H9 (cell line): ENCODE measurements around the gene C20orf202. TPM values are rescaled to one million over a fixed set of nuclear protein-coding genes. Genes with fewer than 3 reads are reported as not detected.

ENCODE experiments used
- DNase-seq: peaks from one replicate; pipeline ENCODE4 v3.0.0-alpha.2; 2017
- H2AFZ ChIP-seq: one replicate; pipeline ENCODE4 v1.6.1; 2013; ENCODE audit warnings: mild to moderate bottlenecking, low read length, control low read depth, moderate library complexity
- H2AK5ac ChIP-seq: 2 replicates; pipeline ENCODE4 v1.6.1; 2013; ENCODE audit warnings: low read length, control low read depth, mixed read lengths; ENCODE audit not compliant: insufficient read length
- H2BK120ac ChIP-seq: one replicate; pipeline ENCODE4 v1.6.1; 2013; ENCODE audit warnings: low read depth, mild to moderate bottlenecking, low read length, control low read depth, inconsistent platforms; ENCODE audit not compliant: poor library complexity, severe bottlenecking
- H2BK12ac ChIP-seq: 2 replicates; pipeline ENCODE4 v1.6.1; 2013; ENCODE audit warnings: low read length, control low read depth, mixed read lengths, low read depth; ENCODE audit not compliant: insufficient read length
- H2BK15ac ChIP-seq: 2 replicates; pipeline ENCODE4 v1.6.1; 2013; ENCODE audit warnings: low read depth, low read length, control low read depth
- H2BK20ac ChIP-seq: one replicate; pipeline ENCODE4 v1.6.1; 2013; ENCODE audit warnings: low read depth, mild to moderate bottlenecking, low read length, control low read depth, inconsistent platforms; ENCODE audit not compliant: poor library complexity, severe bottlenecking
- H2BK5ac ChIP-seq: 2 replicates; pipeline ENCODE4 v1.6.1; 2013; ENCODE audit warnings: low read length, control low read depth, mixed read lengths; ENCODE audit not compliant: insufficient read length
- H3K14ac ChIP-seq: 2 replicates; pipeline ENCODE4 v1.6.1; 2013; ENCODE audit warnings: low read length, control low read depth; ENCODE audit not compliant: insufficient read depth
- H3K18ac ChIP-seq: 2 replicates; pipeline ENCODE4 v1.6.1; 2013; ENCODE audit warnings: low read depth, mild to moderate bottlenecking, mixed read lengths, low read length, control low read depth; ENCODE audit not compliant: insufficient read length
- H3K23ac ChIP-seq: 2 replicates; pipeline ENCODE4 v1.6.1; 2013; ENCODE audit warnings: low read length, control low read depth, mixed read lengths, low read depth; ENCODE audit not compliant: insufficient read length
- H3K23me2 ChIP-seq: 2 replicates; pipeline ENCODE4 v1.6.1; 2013; ENCODE audit warnings: low read depth, mild to moderate bottlenecking, mixed read lengths, low read length, control low read depth; ENCODE audit not compliant: insufficient read length, poor library complexity, severe bottlenecking
- H3K27ac ChIP-seq: 2 replicates; pipeline ENCODE4 v1.5.1; 2013; ENCODE audit warnings: low read length, control low read depth, mixed read lengths, low read depth; ENCODE audit not compliant: insufficient read length
- H3K27me3 ChIP-seq: 2 replicates; pipeline ENCODE4 v1.6.1; 2013; ENCODE audit warnings: low read length, control low read depth, inconsistent platforms; ENCODE audit not compliant: insufficient read depth
- H3K4ac ChIP-seq: 2 replicates; pipeline ENCODE4 v1.6.1; 2013; ENCODE audit warnings: low read depth, mild to moderate bottlenecking, control low read depth, inconsistent platforms, low read length, moderate library complexity
- H3K4me1 ChIP-seq: 2 replicates; pipeline ENCODE4 v1.6.1; 2013; ENCODE audit warnings: low read length, control low read depth, inconsistent platforms; ENCODE audit not compliant: insufficient read depth
- H3K4me2 ChIP-seq: 2 replicates; pipeline ENCODE4 v1.6.1; 2013; ENCODE audit warnings: low read length, control low read depth, mixed read lengths; ENCODE audit not compliant: insufficient read length, insufficient read depth
- H3K56ac ChIP-seq: 2 replicates; pipeline ENCODE4 v1.6.1; 2013; ENCODE audit warnings: low read depth, mild to moderate bottlenecking, mixed read lengths, low read length, control low read depth; ENCODE audit not compliant: insufficient read length
- H3K79me1 ChIP-seq: 2 replicates; pipeline ENCODE4 v1.6.1; 2013; ENCODE audit warnings: low read depth, mild to moderate bottlenecking, moderate library complexity, low read length, control low read depth, inconsistent platforms; ENCODE audit not compliant: insufficient read depth, poor library complexity, severe bottlenecking
- H3K79me2 ChIP-seq: 2 replicates; pipeline ENCODE4 v1.6.1; 2013; ENCODE audit warnings: low read length, control low read depth, inconsistent platforms; ENCODE audit not compliant: insufficient read depth
- H3K9ac ChIP-seq: 2 replicates; pipeline ENCODE4 v1.6.1; 2013; ENCODE audit warnings: low read length, control low read depth, mixed read lengths; ENCODE audit not compliant: insufficient read length; ENCODE audit errors: extremely low read depth
- H3K9me3 ChIP-seq: one replicate; pipeline ENCODE4 v1.6.1; 2013; ENCODE audit warnings: low read depth, low read length, inconsistent platforms; ENCODE audit not compliant: control insufficient read depth
- H3T11ph ChIP-seq: one replicate; pipeline ENCODE4 v1.6.1; 2013; ENCODE audit warnings: mild to moderate bottlenecking, low read length, control low read depth, inconsistent platforms
- H4K20me1 ChIP-seq: one replicate; pipeline ENCODE4 v1.6.1; 2013; ENCODE audit not compliant: control insufficient read depth, insufficient read length, insufficient read depth
- H4K5ac ChIP-seq: 2 replicates; pipeline ENCODE4 v1.6.1; 2013; ENCODE audit warnings: low read depth, mild to moderate bottlenecking, mixed read lengths, low read length, control low read depth; ENCODE audit not compliant: insufficient read length
- H4K8ac ChIP-seq: replicated peaks from 2 replicates; pipeline ENCODE4 v1.6.1; 2013; ENCODE audit warnings: low read length, control low read depth, mixed read lengths, low read depth; ENCODE audit not compliant: insufficient read length
- H4K91ac ChIP-seq: 2 replicates; pipeline ENCODE4 v1.6.1; 2013; ENCODE audit warnings: low read depth, mild to moderate bottlenecking, moderate library complexity, mixed read lengths, low read length, control low read depth; ENCODE audit not compliant: insufficient read length
- H3K27ac Mint-ChIP-seq, 3 experiments: 2 replicates in 2 of 3; 3 replicates in 1 of 3; pipeline ENCODE4 v1.8.0; 2020 to 2021; ENCODE audit warnings: mixed read lengths in 3 of 3, mild to moderate bottlenecking in 1 of 3, moderate library complexity in 1 of 3
- H3K27me3 Mint-ChIP-seq: 2 replicates; pipeline ENCODE4 v1.8.0; 2021; ENCODE audit warnings: low read depth, mild to moderate bottlenecking, moderate library complexity, mixed read lengths
- H3K36me3 Mint-ChIP-seq, 3 experiments: 2 replicates in 2 of 3; 3 replicates in 1 of 3; pipeline ENCODE4 v1.8.0; 2020 to 2021; ENCODE audit warnings: low read depth in 3 of 3, mixed read lengths in 3 of 3; ENCODE audit not compliant: insufficient read depth in 1 of 3
- H3K4me1 Mint-ChIP-seq, 2 experiments: 2 replicates each; pipeline ENCODE4 v1.8.0; 2020; ENCODE audit warnings: mixed read lengths in 2 of 2
- H3K4me3 Mint-ChIP-seq, 2 experiments: 2 replicates in 1 of 2; 3 replicates in 1 of 2; pipeline ENCODE4 v1.8.0; 2020 to 2021; ENCODE audit warnings: mild to moderate bottlenecking in 2 of 2, mixed read lengths in 2 of 2, moderate library complexity in 1 of 2
- H3K9me3 Mint-ChIP-seq, 2 experiments: 2 replicates in 1 of 2; 3 replicates in 1 of 2; pipeline ENCODE4 v1.8.0; 2020; ENCODE audit warnings: mild to moderate bottlenecking in 2 of 2, mixed read lengths in 2 of 2, moderate library complexity in 1 of 2
- CTCF ChIP-seq: fragments of 200-600 bp; sonication (generic); conservative IDR thresholded peaks from 3 replicates; pipeline ENCODE4 v1.8.0; 2021; ENCODE audit warnings: antibody characterized with exemption, mild to moderate bottlenecking
- WGBS: extraction: QIAGEN DNeasy Blood & Tissue Kit; methylation state at CpG from one replicate; pipeline ENCODE4 v1.1.7; 2013; ENCODE audit warnings: missing lambda C conversion rate, low lambda C conversion rate, mixed read lengths; ENCODE audit not compliant: insufficient read length; ENCODE audit errors: extremely low coverage; 5-methylcytosine and 5-hydroxymethylcytosine counted together
- total RNA-seq: library from RNA; stranded (reverse); gene quantifications from 2 replicates; pipeline ENCODE4 v1.2.1, GENCODE V29; 2021

The C20orf202 gene
- total RNA-seq, 1 experiment from 2014 or later, result 0.13 TPM

DNA sequence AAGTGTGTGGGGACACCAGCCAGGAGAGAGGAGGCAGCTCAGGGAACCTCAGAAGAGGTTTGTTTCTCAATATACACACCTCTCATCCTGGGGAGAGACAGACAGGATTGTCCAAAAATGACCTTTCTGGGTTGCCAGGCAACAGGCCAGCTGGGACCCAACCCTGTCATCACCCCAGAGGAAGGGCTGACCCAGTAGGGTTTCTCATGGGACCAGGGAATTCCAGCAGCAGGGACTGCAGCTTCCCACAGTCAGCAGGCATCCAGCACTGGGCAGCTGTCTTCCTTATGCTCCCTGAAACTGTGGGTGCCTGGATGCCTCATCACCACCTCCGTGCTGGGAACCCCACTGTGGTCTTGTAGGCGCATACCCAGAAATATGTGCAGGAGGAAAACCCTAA is 1.3 kb downstream of the C20orf202 start:
- H3K4me2 ChIP-seq, result no peak overlapping the region
- Mint-ChIP-seq H3K27ac (no peak overlapping the region), H3K9me3 (no peaks in the 10 kb centered on the region), H3K4me1 (no peaks in the 10 kb centered on the region; a peak in 1 of 4 replicates), H3K4me3 (no peak overlapping the region), H3K36me3 (no peaks in the 10 kb centered on the region), H3K27me3 (peaks cover 25% of the 10 kb centered on the region)
- H3K79me1 ChIP-seq, result no peaks in the 10 kb centered on the region
- no CpG with 5 or more reads among the region's 2 CpGs for WGBS
- 0 out of 2 replicates have a peak, but pooled peaks cover 2% of the 10 kb centered on the region for H3K27me3 ChIP-seq
- no peaks in the 10 kb centered on the region for H3K4me1 ChIP-seq
- no peak overlapping the region for H4K8ac ChIP-seq
- no peaks in the 10 kb centered on the region for H3K23me2 ChIP-seq
- no peak overlapping the region for H3K23ac ChIP-seq
- no peak overlapping the region for H4K91ac ChIP-seq
- H3K9me3 ChIP-seq, result no peaks in the 10 kb centered on the region
- no peak for DNase-seq
- H3K14ac ChIP-seq, result no peak overlapping the region
- H2BK20ac ChIP-seq, result no peak overlapping the region
- H3T11ph ChIP-seq, result no peak overlapping the region
- H3K27ac ChIP-seq, result no peak overlapping the region
- TF ChIP-seq CTCF, result no peak
- no peaks in the 10 kb centered on the region for H3K79me2 ChIP-seq
- H2BK15ac ChIP-seq, result no peak overlapping the region
- H4K5ac ChIP-seq, result no peak overlapping the region
- H2AFZ ChIP-seq, result no peak overlapping the region
- no peak overlapping the region for H2BK12ac ChIP-seq
- H2BK5ac ChIP-seq, result no peak overlapping the region
- H3K4ac ChIP-seq, result no peak overlapping the region
- H3K18ac ChIP-seq, result no peak overlapping the region
- H3K56ac ChIP-seq, result no peak overlapping the region
- no peak overlapping the region for H2BK120ac ChIP-seq
- no peaks in the 10 kb centered on the region for H4K20me1 ChIP-seq
- H3K9ac ChIP-seq, result no peak overlapping the region
- H2AK5ac ChIP-seq, result no peak overlapping the region
